K562 (cell line): ENCODE results near the gene PARP4. TPM values are rescaled to one million over a fixed set of nuclear protein-coding genes. Genes with fewer than 3 reads are reported as not detected.

Source experiments
- AFF1 ChIP-seq, 2 experiments: fragments of 450-650 bp; IDR thresholded peaks; 2 replicates each; pipeline ENCODE4 v1.6.1; 2018; ENCODE audit warnings: mild to moderate bottlenecking in 2 of 2, low read depth in 1 of 2; ENCODE audit not compliant: partially characterized antibody in 2 of 2
- ARHGAP35 ChIP-seq: fragments of 450-650 bp; IDR thresholded peaks from 2 replicates; pipeline ENCODE4 v1.6.1; 2018; ENCODE audit not compliant: partially characterized antibody
- ARID2 ChIP-seq: fragments of 450-650 bp; IDR thresholded peaks from 2 replicates; pipeline ENCODE4 v1.6.1; 2017; ENCODE audit warnings: antibody characterized with exemption, mild to moderate bottlenecking
- HMGN3 ChIP-seq: IDR thresholded peaks from 2 replicates; pipeline ENCODE4 v1.6.1; 2011; ENCODE audit warnings: borderline replicate concordance, low read depth, mild to moderate bottlenecking, mixed read lengths, low read length; ENCODE audit not compliant: insufficient read length; ENCODE audit errors: extremely low read depth
- KAT8 ChIP-seq: fragments of 450-650 bp; IDR thresholded peaks from 2 replicates; pipeline ENCODE4 v1.6.1; 2016; ENCODE audit warnings: low read depth, mild to moderate bottlenecking
- ZNF217 ChIP-seq: sonication (generic); formaldehyde crosslinking; IDR thresholded peaks from 2 replicates; pipeline ENCODE4 v1.8.0; 2022; ENCODE audit warnings: mild to moderate bottlenecking, missing genetic modification reagents
- ZNF764 ChIP-seq: fragments of 250-450 bp; sonication (Bioruptor Pico); IDR thresholded peaks from 2 replicates; pipeline ENCODE4 v1.4.0; 2020; ENCODE audit warnings: low read depth, mild to moderate bottlenecking, moderate library complexity
- polyA plus RNA-seq, 8 experiments: library from polyadenylated mRNA; depleted of rRNA in 4 of 8; stranded (reverse) in 5 of 8; unstranded in 3 of 8; fragments of >200 nt; fragmentation: Nextera tagmentation in 2 of 8; fragmentation: Illumina TruSeq in 1 of 8; extraction: Ambion mirVana in 2 of 8; extraction: Trizol in 1 of 8; gene quantifications; 2 replicates each; pipeline versions ENCODE4 v1.2.1 to v1.2.3, GENCODE V29; 2011 to 2014; ENCODE audit warnings: inconsistent platforms in 1 of 8, missing spikeins in 1 of 8
- total RNA-seq, 7 experiments: library from RNA; depleted of rRNA in 6 of 7; stranded (reverse); fragments of >200 nt in 6 of 7; fragmentation: Illumina TruSeq in 2 of 7; extraction: Trizol in 2 of 7; gene quantifications; 2 replicates each; pipeline versions ENCODE4 v1.2.1 to v1.2.3, GENCODE V29; 2011 to 2021; ENCODE audit warnings: low replicate concordance in 1 of 7
- TF ChIP-seq, protein P1 (sequence below): fragments of 450-650 bp; IDR thresholded peaks from 2 replicates; pipeline ENCODE4 v1.6.1; 2016; ENCODE audit warnings: low read depth
- TF ChIP-seq, protein P2 (sequence below): fragments of 250-450 bp; sonication (Bioruptor Pico); IDR thresholded peaks from 2 replicates; pipeline ENCODE4 v1.4.0; 2020; ENCODE audit warnings: mild to moderate bottlenecking, moderate library complexity, borderline replicate concordance
- TF ChIP-seq, protein P3 (sequence below): IDR thresholded peaks from 2 replicates; pipeline ENCODE4 v1.6.1; 2011; ENCODE audit not compliant: insufficient read length; ENCODE audit errors: extremely low read depth

The PARP4 gene
- total and polyA plus RNA-seq, 9 of the 15 experiments (the other 6 are each of a cell fraction or from before 2014, with no cell fraction given): 6.3 to 26.3 (median 18.8) TPM

GRCh38 chr13:24512197-24512907 is at the start of gene PARP4 (continued):
- TF ChIP-seq, protein P1, sequence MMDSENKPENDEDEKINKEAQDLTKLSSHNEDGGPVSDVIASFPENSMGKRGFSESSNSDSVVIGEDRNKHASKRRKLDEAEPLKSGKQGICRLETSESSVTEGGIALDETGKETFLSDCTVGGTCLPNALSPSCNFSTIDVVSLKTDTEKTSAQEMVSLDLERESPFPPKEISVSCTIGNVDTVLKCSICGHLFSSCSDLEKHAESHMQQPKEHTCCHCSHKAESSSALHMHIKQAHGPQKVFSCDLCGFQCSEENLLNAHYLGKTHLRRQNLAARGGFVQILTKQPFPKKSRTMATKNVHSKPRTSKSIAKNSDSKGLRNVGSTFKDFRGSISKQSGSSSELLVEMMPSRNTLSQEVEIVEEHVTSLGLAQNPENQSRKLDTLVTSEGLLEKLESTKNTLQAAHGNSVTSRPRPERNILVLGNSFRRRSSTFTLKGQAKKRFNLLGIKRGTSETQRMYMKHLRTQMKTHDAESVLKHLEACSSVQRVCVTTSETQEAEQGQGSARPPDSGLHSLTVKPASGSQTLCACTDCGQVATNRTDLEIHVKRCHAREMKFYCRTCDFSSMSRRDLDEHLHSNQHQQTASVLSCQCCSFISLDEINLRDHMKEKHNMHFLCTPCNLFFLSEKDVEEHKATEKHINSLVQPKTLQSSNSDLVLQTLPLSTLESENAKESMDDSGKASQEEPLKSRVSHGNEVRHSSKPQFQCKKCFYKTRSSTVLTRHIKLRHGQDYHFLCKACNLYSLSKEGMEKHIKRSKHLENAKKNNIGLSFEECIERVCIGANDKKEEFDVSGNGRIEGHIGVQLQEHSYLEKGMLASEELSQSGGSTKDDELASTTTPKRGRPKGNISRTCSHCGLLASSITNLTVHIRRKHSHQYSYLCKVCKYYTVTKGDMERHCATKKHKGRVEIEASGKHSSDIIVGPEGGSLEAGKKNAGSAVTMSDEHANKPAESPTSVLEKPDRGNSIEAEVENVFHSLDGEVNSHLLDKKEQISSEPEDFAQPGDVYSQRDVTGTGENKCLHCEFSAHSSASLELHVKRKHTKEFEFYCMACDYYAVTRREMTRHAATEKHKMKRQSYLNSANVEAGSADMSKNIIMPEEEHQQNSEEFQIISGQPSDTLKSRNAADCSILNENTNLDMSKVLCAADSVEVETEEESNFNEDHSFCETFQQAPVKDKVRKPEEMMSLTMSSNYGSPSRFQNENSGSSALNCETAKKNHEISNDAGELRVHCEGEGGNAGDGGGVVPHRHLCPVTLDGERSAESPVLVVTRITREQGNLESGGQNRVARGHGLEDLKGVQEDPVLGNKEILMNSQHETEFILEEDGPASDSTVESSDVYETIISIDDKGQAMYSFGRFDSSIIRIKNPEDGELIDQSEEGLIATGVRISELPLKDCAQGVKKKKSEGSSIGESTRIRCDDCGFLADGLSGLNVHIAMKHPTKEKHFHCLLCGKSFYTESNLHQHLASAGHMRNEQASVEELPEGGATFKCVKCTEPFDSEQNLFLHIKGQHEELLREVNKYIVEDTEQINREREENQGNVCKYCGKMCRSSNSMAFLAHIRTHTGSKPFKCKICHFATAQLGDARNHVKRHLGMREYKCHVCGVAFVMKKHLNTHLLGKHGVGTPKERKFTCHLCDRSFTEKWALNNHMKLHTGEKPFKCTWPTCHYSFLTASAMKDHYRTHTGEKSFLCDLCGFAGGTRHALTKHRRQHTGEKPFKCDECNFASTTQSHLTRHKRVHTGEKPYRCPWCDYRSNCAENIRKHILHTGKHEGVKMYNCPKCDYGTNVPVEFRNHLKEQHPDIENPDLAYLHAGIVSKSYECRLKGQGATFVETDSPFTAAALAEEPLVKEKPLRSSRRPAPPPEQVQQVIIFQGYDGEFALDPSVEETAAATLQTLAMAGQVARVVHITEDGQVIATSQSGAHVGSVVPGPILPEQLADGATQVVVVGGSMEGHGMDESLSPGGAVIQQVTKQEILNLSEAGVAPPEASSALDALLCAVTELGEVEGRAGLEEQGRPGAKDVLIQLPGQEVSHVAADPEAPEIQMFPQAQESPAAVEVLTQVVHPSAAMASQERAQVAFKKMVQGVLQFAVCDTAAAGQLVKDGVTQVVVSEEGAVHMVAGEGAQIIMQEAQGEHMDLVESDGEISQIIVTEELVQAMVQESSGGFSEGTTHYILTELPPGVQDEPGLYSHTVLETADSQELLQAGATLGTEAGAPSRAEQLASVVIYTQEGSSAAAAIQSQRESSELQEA: no peak
- TF ChIP-seq ARID2 (no peak), KAT8 (no peak), ARHGAP35 (no peak), ZNF764 (no peak), ZNF217 (CRISPR knock-in tag) (no peak), HMGN3 (peak; percentile 66), AFF1 (IDR thresholded peaks at IDR 0.05; ENCODE audit: low read depth in 1 of 2, partially characterized antibody in 2 of 2) (no peak)
- TF ChIP-seq, protein P2, sequence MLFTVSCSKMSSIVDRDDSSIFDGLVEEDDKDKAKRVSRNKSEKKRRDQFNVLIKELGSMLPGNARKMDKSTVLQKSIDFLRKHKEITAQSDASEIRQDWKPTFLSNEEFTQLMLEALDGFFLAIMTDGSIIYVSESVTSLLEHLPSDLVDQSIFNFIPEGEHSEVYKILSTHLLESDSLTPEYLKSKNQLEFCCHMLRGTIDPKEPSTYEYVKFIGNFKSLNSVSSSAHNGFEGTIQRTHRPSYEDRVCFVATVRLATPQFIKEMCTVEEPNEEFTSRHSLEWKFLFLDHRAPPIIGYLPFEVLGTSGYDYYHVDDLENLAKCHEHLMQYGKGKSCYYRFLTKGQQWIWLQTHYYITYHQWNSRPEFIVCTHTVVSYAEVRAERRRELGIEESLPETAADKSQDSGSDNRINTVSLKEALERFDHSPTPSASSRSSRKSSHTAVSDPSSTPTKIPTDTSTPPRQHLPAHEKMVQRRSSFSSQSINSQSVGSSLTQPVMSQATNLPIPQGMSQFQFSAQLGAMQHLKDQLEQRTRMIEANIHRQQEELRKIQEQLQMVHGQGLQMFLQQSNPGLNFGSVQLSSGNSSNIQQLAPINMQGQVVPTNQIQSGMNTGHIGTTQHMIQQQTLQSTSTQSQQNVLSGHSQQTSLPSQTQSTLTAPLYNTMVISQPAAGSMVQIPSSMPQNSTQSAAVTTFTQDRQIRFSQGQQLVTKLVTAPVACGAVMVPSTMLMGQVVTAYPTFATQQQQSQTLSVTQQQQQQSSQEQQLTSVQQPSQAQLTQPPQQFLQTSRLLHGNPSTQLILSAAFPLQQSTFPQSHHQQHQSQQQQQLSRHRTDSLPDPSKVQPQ (CRISPR knock-in tag): no peak
- TF ChIP-seq, protein P3, sequence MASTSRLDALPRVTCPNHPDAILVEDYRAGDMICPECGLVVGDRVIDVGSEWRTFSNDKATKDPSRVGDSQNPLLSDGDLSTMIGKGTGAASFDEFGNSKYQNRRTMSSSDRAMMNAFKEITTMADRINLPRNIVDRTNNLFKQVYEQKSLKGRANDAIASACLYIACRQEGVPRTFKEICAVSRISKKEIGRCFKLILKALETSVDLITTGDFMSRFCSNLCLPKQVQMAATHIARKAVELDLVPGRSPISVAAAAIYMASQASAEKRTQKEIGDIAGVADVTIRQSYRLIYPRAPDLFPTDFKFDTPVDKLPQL: no peak
